Astrocyte (in vitro differentiated cells and primary cell): ENCODE measurements around the gene CNOT11.

ENCODE experiments used
- CTCF ChIP-seq: IDR thresholded peaks from 2 replicates; pipeline ENCODE4 v1.5.1; 2011; ENCODE audit warnings: low read depth, mild to moderate bottlenecking, inconsistent platforms, low read length, moderate library complexity; ENCODE audit not compliant: insufficient read depth
- EZH2 ChIP-seq: IDR thresholded peaks from 2 replicates; pipeline ENCODE4 v1.6.1; 2012; ENCODE audit warnings: mild to moderate bottlenecking, low read length, inconsistent platforms; ENCODE audit not compliant: insufficient read depth

DNA sequence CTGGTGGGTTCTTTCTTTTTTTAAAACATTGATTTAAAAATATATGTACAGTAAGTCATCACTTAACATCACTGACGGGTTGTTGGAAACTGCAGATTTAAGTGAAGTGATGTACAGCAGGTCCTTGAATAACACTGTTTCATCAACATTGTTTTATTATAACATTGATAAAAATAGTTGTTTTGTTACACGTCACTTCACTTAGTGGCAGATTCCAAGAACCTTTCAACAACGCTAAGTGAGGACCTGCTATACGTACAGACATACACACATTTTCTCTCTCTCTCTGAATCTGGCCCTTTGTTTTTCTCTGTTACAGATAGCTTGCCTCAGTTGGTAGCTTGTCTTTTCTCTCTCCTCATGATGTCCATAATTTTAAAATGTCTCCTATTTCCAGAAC lies 9.5 kb downstream of the CNOT11 start:
- TF ChIP-seq CTCF = no peak
- TF ChIP-seq EZH2 = no peak
